Pancreas (tissue), 10 donors: ENCODE results near the gene PALM3. TPM values are rescaled to one million over a fixed set of nuclear protein-coding genes. Genes with fewer than 3 reads are reported as not detected.

Experiments
- ATAC-seq, 4 donors: fragments of 200-7000 bp; cut with Tn5 transposase; one replicate each; pipeline versions ENCODE4 v1.8.0 to v1.9.1; 2020; ENCODE audit warnings: mild to moderate bottlenecking in 4 of 4, moderate library complexity in 4 of 4
- DNase-seq, 6 donors: peaks; one replicate each; pipeline ENCODE4 v3.0.0-alpha.2; 2020
- FAIRE-seq: peaks from 2 replicates; lab custom pipeline; 2012; peaks lifted over from hg19 to GRCh38; lab: Jason Lieb, UNC
- H3K27ac ChIP-seq, 4 donors: fragments of 200-600 bp; sonication (generic); 1 replicate in 3 of 4; 2 replicates in 1 of 4; pipeline versions ENCODE4 v1.5.0 to v1.8.0; 2020
- H3K27me3 ChIP-seq, 4 donors: fragments of 200-600 bp; one replicate each; pipeline ENCODE4 v1.8.0; 2021
- H3K36me3 ChIP-seq, 3 donors: fragments of 200-600 bp; sonication (generic) in 1 of 3; one replicate each; pipeline versions ENCODE4 v1.5.0 to v1.8.0; 2020 to 2021
- H3K4me1 ChIP-seq, 3 donors: fragments of 200-600 bp; one replicate each; pipeline ENCODE4 v1.8.0; 2021
- H3K4me3 ChIP-seq, 4 donors: fragments of 200-600 bp; sonication (generic) in 2 of 4; one replicate each; pipeline versions ENCODE4 v1.5.0 to v1.8.0; 2020 to 2021
- H3K9me3 ChIP-seq, 4 donors: fragments of 200-600 bp; one replicate each; pipeline ENCODE4 v1.8.0; 2021
- CTCF ChIP-seq, 4 donors: fragments of 200-600 bp; sonication (generic) in 3 of 4; IDR thresholded peaks; one replicate each; pipeline versions ENCODE4 v1.5.0 to v1.8.0; 2021; ENCODE audit warnings: antibody characterized with exemption in 4 of 4
- WGBS, 2 donors: extraction: QIAGEN DNeasy Blood & Tissue Kit; methylation state at CpG; one replicate each; pipeline ENCODE4 v1.1.7; 2013; 5-methylcytosine and 5-hydroxymethylcytosine counted together
- intact Hi-C, 3 donors: fragments of 100-400 bp; cut with DNase I; formaldehyde crosslinking; loops; one replicate each; pipeline versions ENCODE4 v1.11.1 to v1.14.2; 2022
- polyA plus RNA-seq, 2 donors: library from polyadenylated mRNA; stranded (reverse); fragments of 200-250 nt; gene quantifications; one replicate each; pipeline ENCODE4 v1.2.3, GENCODE V29; 2013
- total RNA-seq, 6 donors: library from RNA; stranded (reverse); fragmentation: NEBNext Ultra II Directional in 4 of 6; extraction: Animal tissue kit (Norgen Biotek cat#: 25700) in 4 of 6; gene quantifications; one replicate each; pipeline versions ENCODE4 v1.2.1 to v1.2.4, GENCODE V29; 2021 to 2023
- donor health status: healthy with polysubstance abuse.
- donor health status: DM: no; HTN: no; CAD: no; lungs with moderate emphysema.
- donor health status: DM: no; HTN: no; CAD: no.
- donor health status: control.
- donor health status: control.
- donor health status: Bipolar disorder and iron deficiency.
- donor health status: DM: yes; HTN: yes; CAD: no.
- donor health status: DM: no; HTN: no; CAD: no.
- donor health status: DM: no; HTN: no; CAD: no.
- donor health status: DM: yes; HTN: yes; CAD: no.

Gene PALM3
- total and polyA plus RNA-seq, 8 donors = 5.6 to 155 (median 17.9) TPM

GRCh38 chr19:14101003-14101545 is 39.2 kb upstream of the PALM3 start:
- FAIRE-seq = no peak
- no peak for ATAC-seq
- H3K9me3 ChIP-seq = no peaks in the 10 kb centered on the region
- H3K4me3 ChIP-seq = no peak overlapping the region
- no peaks in the 10 kb centered on the region for H3K4me1 ChIP-seq
- 91 to 95% methylated on average over 6 of the region's 6 CpGs for WGBS, 2 donors
- intact Hi-C loops = no loop called here
- no peaks in the 10 kb centered on the region for H3K27me3 ChIP-seq
- TF ChIP-seq CTCF (IDR thresholded peaks at IDR 0.05) = no peak
- DNase-seq = no peak
- no peak overlapping the region for H3K27ac ChIP-seq
- peaks cover 0 to 7% (median 4%) of the 10 kb centered on the region in 3 donors for H3K36me3 ChIP-seq

- ATAC-seq = no peak
- no peaks in the 10 kb centered on the region for H3K27me3 ChIP-seq
- peaks cover 0 to 7% (median 4%) of the 10 kb centered on the region in 3 donors for H3K36me3 ChIP-seq
- 77 to 82% methylated on average over 16 to 21 of the region's 21 CpGs for WGBS, 2 donors
- H3K4me3 ChIP-seq = no peak overlapping the region
- intact Hi-C loops = no loop called here
- no peaks in the 10 kb centered on the region for H3K4me1 ChIP-seq
- no peak for DNase-seq
- no peak for TF ChIP-seq CTCF (IDR thresholded peaks at IDR 0.05)
- no peak for FAIRE-seq
- no peaks in the 10 kb centered on the region for H3K9me3 ChIP-seq
- H3K27ac ChIP-seq = no peak overlapping the region
Measured at GRCh38 chr19:14097532-14098151, 35.8 kb upstream of the PALM3 start.

- H3K27me3 ChIP-seq = no peaks in the 10 kb centered on the region
- H3K36me3 ChIP-seq = peaks cover 0 to 7% (median 4%) of the 10 kb centered on the region in 3 donors
- TF ChIP-seq CTCF (IDR thresholded peaks at IDR 0.05) = no peak
- no peak for DNase-seq
- H3K9me3 ChIP-seq = no peaks in the 10 kb centered on the region
- FAIRE-seq = no peak
- no peak overlapping the region for H3K27ac ChIP-seq
- no peaks in the 10 kb centered on the region for H3K4me1 ChIP-seq
- no peak overlapping the region for H3K4me3 ChIP-seq
- intact Hi-C loops = no loop called here
- no peak for ATAC-seq
- 94 to 97% methylated on average over 8 to 11 of the region's 11 CpGs for WGBS, 2 donors
Measured at GRCh38 chr19:14096272-14096992, 34.6 kb upstream of the PALM3 start.

GRCh38 chr19:14094854-14095253 is 33.0 kb upstream of the PALM3 start:
- no peak for TF ChIP-seq CTCF (IDR thresholded peaks at IDR 0.05)
- ATAC-seq = no peak
- no peaks in the 10 kb centered on the region for H3K27me3 ChIP-seq
- WGBS, 2 donors = 52 to 56% methylated on average over 7 of the region's 7 CpGs
- H3K4me1 ChIP-seq = no peaks in the 10 kb centered on the region
- no peak overlapping the region for H3K27ac ChIP-seq
- intact Hi-C loops = no loop called here
- no peaks in the 10 kb centered on the region for H3K9me3 ChIP-seq
- H3K36me3 ChIP-seq = no peaks in the 10 kb centered on the region
- H3K4me3 ChIP-seq = no peak overlapping the region
- no peak for FAIRE-seq
- no peak for DNase-seq
